Measurements from ENCODE around the gene AP5Z1. TPM values are rescaled to one million over a fixed set of nuclear protein-coding genes. Genes with fewer than 3 reads are reported as not detected.
"Not testable (repeated sequence)": the region's sequence is repeated elsewhere in the genome, so short reads cannot be mapped to it uniquely, and the experiment has no call there.

AP5Z1 gene
- total RNA-seq, 1 experiment from 2014 or later, result 15.7 TPM

- no peak for DNase-seq (ENCODE audit: low read depth)
Measured at GRCh38 chr7:4801839-4802231, 26.4 kb downstream of the AP5Z1 start.

DNA sequence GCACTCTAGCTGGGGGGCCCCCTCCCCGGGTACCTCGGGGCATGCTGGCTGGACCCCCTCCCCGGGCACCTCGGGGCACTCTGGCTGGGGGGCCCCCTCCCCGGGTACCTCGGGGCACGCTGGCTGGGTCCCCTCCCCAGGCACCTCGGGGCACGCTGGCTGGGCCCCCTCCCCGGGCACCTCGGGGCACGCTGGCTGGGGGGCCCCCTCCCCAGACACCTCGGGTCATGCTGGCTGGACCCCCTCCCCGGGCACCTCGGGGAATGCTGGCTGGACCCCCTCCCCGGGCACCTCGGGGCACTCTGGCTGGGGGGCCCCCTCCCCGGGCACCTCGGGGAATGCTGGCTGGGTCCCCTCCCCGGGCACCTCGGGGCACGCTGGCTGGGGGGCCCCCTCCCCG, 27.2 kb downstream of the AP5Z1 start:
- not testable (repeated sequence) for DNase-seq (ENCODE audit: low read depth)

GRCh38 chr7:4803397-4804241, 28.2 kb downstream of the AP5Z1 start:
- DNase-seq (ENCODE audit: low read depth), result peak; percentile 27

DNA sequence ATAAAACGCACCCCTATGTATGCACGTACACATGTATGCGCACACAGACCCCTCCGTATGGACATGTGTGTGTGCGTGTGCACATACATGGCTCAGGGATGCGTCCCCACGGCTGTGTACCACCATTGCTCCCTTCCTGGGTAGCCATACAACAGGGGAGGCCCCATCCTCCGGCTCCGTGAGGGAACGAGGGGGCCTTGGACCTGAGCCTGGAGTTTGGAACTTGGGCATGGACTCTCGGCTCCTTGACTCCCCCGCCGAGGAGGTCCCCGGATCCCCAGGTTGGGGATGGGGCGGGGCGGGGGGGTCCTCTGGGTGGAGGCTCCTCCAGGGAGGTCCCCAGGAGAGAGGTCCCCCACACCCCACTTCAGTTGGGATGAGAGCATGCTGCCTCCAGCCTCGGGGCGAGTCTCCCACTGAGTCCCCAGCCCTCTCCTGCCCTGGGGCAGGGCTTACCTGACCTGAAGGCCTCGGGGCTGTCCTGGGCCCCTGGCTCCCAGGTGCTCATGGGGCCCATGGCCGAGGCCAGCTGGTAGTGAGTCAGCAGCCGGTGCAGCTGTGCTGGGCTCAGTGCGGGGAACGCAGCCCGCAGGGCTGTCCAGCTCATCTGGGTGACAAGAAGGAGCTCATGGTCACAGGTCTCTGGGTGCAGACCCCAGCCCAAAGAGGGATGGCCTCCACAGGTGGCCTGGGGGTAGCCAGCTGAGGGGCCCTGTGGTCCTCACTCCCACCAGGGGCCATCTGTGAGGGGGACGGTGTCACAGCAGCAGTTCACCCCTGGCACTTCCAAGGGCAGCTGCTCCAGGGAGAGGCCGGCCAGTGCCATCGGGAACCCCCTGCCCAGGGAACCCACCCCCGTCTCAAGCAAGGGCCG, 29.9 kb downstream of the AP5Z1 start:
- DNase-seq (ENCODE audit: low read depth), result no peak

DNA sequence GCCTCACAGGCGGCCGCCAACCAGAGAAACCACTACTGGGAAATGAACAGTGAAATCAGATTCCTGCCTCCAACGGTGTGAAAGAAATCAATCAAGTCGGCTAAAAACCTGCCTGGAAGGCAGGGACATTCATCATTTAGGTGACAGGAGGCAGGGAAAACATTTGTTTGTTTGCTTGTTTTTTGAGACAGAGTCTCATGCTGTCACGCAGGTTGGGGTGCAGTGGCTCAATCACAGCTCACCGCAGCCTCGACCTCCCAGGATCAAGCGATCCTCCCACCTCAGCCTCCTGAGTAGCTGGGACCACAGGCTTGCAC, 30.5 kb downstream of the AP5Z1 start:
- DNase-seq (ENCODE audit: low read depth), result no peak

GRCh38 chr7:4806983-4807597, 31.7 kb downstream of the AP5Z1 start:
- no peak for DNase-seq (ENCODE audit: low read depth)

DNA sequence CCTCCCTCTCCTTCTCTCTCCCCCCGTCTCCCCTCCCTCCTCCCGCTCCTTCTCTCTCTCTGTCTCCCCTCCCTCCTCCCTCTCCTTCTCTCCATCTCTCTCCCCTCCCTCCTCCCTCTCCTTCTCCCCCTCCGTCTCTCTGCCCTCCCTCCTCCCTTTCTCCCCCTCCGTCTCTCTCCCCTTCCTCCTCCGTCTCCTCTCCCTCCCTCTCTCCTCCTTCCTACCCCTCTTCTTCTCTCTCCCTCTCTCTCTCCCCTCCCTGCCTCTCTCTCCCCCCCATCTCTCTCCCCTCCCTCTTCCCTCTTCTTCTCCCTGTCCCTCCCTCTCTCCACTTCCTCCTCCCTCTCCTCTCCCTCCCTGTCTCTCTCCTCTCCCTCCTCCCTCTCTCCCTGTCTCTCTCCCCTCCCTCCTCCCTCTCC, 32.2 kb downstream of the AP5Z1 start:
- no peak for DNase-seq (ENCODE audit: low read depth)

DNA sequence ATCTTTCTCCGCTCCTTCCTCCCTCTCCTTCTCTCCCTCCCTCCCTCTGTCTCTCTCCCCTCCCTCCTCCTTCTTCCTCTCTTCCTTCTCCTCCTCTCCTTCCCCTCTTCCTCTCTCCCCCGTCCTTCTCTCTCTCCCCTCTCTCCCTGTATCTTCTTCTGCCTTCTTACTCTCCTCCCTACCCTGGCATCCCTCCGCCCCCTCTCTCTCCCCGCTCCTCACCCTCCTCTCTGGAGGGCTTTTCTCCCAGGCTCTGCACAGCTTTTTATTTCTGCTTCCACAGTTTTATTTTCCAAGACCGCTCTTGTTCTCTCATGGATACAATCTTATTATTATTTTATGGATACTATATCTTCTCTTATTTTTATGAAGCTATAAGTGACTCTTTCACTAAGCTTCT, 32.6 kb downstream of the AP5Z1 start:
- no peak for DNase-seq (ENCODE audit: low read depth)

GRCh38 chr7:4808565-4808964, 33.1 kb downstream of the AP5Z1 start:
- no peak for DNase-seq (ENCODE audit: low read depth)

DNA sequence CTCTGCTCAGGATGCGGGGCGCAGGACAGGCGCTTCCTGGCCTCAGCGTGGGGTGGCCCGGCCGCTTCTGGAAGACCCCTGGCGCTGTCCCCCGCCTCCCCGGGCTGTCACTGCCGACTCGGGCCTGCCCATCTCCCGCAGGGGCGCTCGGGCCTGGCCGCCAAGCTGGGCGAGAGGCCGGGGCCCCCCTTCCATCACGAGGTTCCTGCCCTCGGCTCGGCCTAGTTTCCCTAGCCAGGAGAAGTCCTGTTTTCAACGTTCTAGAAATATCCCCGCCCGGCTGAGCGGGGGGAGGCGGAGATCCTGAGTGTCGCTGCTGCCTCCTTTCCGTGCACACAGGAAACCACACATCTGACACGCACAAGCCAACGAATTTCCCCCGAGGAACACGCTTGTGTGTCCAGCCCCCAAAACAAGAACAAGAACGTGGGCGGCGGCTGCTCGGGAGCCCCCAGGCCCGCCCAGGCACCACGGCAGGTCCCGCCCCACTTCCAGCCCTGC, 33.7 kb downstream of the AP5Z1 start:
- peak; percentile 18 for DNase-seq (ENCODE audit: low read depth)

- peak; percentile 27 for DNase-seq (ENCODE audit: low read depth)
Measured at GRCh38 chr7:4809666-4810065, 34.2 kb downstream of the AP5Z1 start.

DNA sequence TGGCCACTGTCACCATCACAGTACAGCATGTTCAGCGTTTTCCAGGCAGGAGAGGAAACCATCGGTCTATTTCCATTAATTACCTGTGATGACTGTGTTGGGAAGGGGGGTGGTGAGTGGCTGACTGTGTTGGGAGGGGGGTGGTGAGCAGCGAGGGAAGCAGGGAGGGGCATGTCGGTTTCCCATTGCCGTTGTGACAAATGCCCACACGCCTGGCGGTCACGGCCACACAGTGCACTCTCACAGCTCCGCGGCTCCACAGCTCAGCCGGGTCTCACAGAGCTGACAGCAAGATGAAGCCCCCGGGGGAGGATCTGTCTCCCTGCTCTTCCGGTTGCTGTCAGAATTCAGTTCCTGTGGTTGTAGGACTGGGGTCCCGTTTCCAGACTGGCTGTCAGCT, 39.0 kb downstream of the AP5Z1 start:
- DNase-seq (ENCODE audit: low read depth), result no peak

DNA sequence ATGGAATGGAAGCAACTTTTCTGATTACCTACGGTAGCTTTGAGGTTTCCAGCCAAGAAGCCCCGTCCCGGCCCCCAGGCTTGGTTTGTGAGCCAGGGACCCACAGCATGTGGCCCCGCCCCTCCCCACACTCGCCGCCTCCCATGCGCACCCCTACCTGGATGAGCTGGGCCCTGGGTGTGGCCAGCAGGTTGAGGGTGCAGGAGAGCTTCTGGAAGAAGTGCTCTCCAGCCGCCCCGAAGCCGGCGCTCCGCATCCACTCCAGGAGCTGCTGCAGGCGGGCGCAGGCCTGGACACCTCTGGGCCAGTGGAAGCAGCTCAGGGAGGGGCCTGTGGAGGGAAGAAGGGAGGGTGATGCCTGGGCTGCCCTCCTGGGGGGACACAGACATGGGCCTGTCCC, 39.7 kb downstream of the AP5Z1 start:
- no peak for DNase-seq (ENCODE audit: low read depth)

DNA sequence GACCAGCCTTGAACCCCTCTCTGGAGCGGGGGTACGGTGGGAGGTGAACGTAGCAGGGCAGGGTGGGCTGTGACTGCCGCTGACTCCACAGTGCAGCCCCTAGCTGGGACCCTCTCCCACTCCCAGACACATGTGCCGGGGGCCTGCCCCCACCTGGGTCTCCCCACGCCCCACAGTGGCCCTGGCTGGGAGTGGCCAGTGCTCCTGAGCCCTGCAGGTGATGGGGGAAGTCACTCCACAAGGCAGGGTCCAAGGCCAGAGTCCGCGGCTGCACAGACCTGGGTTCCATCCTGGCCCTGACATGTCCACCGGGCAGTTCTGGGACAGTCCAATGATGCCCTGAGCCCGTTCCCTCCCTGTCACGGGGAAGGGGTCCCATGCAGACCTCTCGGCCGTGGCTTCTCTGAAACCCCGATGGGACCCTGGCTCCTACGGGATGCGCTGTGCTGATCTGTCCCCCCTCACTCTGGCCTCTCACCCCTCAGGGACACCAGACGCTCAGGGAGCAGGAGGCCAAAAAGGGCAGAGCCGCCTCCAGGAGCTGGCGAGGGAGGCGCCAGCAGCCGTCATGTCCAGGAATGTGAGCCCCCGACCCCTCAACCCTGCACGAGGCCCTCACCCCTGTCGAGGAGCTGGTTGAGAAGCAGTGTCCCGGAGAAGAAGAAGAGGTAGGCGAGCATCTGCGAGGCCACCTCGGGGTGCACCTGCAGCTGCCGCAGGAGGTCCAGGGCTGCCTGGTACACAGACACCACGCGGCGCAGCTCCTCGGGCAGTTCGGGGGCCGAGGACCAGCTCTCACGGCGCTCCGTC, 40.4 kb downstream of the AP5Z1 start:
- no peak for DNase-seq (ENCODE audit: low read depth)

DNA sequence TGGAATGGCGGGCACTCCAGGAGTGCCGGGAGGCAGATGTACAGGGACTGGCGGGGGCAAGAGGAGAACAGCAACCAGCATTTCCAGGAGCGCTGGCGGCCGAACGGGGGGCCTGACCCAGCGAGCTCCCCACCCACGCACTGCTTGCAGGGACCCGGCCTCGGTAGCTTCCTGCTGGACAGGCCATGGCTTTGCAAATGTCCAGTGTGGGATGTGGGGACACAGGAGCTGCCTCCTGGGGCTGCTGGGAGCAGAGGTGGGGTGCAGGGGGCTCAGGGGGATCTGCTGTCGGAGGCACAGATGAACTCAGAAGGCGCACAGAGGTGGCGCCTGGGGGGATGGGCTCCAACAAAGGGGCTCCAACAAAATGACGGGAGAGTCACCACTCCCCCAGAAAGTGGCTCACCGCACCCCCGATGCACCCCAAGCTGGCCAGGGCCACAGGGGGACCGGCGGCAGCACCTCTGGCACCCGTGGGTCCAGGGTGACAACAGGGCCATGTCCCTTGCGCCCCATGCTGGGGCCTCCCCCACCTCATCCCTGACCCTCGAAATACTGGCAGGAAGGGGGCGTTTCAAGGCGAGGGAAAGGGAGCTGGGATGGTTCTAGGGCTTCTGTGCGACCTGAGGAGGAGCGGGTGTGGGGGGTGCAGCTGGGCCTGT, 41.1 kb downstream of the AP5Z1 start:
- DNase-seq (ENCODE audit: low read depth), result no peak

DNA sequence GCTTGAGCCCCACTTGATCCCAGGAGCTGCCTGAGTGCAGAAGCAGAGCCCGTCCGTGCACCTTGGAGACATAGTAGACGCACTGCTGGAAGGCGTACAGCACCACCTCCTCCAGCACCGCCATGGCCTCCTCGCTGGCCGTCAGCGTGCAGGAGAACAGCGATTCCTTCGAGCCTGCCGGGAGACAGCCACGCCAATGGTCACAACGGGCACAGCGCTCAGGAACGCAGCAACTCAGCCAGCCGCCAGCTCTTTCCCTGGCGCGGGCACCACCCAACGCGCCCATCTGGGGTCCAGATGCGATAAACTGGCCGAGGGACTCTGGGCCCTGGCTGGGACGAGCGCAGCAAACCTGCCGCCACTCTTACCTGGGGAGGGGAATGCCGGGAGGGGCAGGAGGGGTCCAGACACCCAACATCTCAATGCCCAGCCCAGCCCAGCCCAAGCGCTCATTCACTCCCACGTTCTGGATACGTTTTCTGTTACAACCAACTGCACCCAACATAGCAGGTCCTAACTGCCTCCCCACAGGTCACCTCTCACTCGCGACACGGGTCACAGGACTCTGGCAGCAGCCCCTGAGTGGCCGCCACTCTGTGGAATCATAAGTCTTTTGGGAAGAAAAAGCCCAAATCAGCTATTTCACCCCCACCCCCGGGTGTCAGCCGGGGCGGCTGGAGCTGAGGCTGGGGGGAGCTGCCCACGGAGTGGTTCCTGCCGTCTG, 41.9 kb downstream of the AP5Z1 start:
- no peak for DNase-seq (ENCODE audit: low read depth)

DNA sequence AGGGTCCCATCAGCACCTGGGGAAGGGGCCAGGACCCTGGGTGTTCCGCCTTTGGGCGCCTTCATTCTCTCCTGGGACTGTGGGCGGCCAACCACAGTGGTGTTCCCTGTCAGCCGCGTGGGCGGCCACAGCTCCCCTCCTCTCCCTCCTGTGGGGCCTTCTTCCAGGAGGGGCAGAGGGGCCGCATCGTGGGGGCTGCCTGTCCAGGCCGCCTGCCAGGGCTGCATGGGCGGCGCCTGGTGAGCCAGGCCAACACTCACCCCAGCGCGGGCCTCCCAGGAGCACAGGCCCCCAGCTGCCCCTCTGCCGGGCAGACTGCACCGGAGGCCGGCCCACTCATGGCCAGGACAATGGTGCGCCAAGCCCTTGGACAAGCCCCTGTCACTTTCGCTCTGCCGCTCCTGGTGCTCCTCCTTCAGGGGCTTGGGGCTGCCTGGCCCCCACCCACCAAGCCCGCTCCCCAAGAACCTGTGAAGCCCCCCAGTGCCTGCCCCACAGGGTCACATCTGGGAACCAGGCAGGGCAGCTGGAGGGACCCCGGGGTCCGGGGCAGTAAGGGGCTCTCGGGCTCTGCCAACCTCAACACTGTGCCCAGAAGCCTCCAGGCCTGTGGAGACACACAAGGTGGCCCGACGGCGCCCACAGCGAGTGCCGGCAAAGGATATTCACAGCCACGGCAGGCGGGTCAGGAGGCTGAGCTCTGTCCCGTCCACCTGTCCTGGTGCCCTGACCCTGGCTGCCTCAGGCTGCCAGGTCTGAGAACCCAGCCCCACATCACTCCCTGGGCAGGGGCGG, 42.8 kb downstream of the AP5Z1 start:
- DNase-seq (ENCODE audit: low read depth), result no peak

GRCh38 chr7:4819560-4820404, 44.4 kb downstream of the AP5Z1 start:
- no peak for DNase-seq (ENCODE audit: low read depth)
